Kidney epithelial cell (primary cell): ENCODE data around the gene PKP1. TPM values are rescaled to one million over a fixed set of nuclear protein-coding genes. Genes with fewer than 3 reads are reported as not detected.

Source experiments
- DNase-seq: peaks from one replicate; pipeline ENCODE4 v3.0.0-alpha.2; 2010; ENCODE audit warnings: low read depth
- H3K27me3 ChIP-seq: 2 replicates; pipeline ENCODE4 v1.6.0; 2011; ENCODE audit warnings: low read length; ENCODE audit not compliant: control insufficient read depth, insufficient read depth
- H3K36me3 ChIP-seq: 2 replicates; pipeline ENCODE4 v1.5.1; 2011; ENCODE audit warnings: low read length; ENCODE audit not compliant: control insufficient read depth, insufficient read depth
- H3K4me3 ChIP-seq: 2 replicates; pipeline ENCODE4 v1.5.1; 2011; ENCODE audit warnings: low read depth, mild to moderate bottlenecking, control low read depth, low read length
- total RNA-seq: library from RNA; depleted of rRNA; stranded (reverse); fragments of >200 nt; gene quantifications from 2 replicates; pipeline ENCODE4 v1.2.3, GENCODE V29; 2015
- TF ChIP-seq, protein P1 (sequence below): IDR thresholded peaks from 2 replicates; pipeline ENCODE4 v1.5.1; 2011; ENCODE audit warnings: mild to moderate bottlenecking, moderate library complexity, low read length, control low read depth, inconsistent platforms; ENCODE audit not compliant: insufficient read depth, poor library complexity, severe bottlenecking

PKP1 gene
- total RNA-seq, 1 donor from 2014 or later: 8.7 TPM

DNA sequence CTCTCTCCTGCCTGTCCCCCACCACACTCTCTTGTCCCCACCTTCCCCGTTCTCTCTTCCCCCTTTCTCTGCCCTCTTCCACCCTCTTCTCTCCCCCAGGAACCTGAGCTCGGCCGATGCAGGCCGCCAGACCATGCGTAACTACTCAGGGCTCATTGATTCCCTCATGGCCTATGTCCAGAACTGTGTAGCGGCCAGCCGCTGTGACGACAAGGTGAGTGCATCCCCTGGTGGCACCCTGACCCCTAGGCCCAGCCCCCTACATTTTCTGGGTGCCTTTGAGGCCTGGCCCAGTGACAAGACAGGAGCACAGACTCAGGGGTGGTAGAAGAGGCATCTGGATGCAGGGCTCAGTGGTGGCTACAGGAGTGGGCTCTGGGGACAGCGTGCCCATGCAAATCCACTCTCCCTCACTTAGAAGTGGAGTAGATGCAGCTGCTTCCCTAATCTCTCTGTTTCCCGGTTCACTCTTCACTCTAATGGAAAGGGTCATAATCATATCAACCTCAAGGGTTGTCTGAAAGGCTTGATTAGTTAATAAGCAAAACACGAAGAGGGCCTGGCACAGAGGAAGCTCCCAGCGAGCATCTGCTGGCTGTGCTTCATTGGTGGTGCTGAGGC is 37.0 kb downstream of the PKP1 start:
- Histone ChIP-seq H3K36me3 (no peaks in the 10 kb centered on the region), H3K27me3 (peaks cover 7% of the 10 kb centered on the region), H3K4me3 (no peak overlapping the region)
- no peak for DNase-seq
- TF ChIP-seq, protein P1, sequence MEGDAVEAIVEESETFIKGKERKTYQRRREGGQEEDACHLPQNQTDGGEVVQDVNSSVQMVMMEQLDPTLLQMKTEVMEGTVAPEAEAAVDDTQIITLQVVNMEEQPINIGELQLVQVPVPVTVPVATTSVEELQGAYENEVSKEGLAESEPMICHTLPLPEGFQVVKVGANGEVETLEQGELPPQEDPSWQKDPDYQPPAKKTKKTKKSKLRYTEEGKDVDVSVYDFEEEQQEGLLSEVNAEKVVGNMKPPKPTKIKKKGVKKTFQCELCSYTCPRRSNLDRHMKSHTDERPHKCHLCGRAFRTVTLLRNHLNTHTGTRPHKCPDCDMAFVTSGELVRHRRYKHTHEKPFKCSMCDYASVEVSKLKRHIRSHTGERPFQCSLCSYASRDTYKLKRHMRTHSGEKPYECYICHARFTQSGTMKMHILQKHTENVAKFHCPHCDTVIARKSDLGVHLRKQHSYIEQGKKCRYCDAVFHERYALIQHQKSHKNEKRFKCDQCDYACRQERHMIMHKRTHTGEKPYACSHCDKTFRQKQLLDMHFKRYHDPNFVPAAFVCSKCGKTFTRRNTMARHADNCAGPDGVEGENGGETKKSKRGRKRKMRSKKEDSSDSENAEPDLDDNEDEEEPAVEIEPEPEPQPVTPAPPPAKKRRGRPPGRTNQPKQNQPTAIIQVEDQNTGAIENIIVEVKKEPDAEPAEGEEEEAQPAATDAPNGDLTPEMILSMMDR: no peak

DNA sequence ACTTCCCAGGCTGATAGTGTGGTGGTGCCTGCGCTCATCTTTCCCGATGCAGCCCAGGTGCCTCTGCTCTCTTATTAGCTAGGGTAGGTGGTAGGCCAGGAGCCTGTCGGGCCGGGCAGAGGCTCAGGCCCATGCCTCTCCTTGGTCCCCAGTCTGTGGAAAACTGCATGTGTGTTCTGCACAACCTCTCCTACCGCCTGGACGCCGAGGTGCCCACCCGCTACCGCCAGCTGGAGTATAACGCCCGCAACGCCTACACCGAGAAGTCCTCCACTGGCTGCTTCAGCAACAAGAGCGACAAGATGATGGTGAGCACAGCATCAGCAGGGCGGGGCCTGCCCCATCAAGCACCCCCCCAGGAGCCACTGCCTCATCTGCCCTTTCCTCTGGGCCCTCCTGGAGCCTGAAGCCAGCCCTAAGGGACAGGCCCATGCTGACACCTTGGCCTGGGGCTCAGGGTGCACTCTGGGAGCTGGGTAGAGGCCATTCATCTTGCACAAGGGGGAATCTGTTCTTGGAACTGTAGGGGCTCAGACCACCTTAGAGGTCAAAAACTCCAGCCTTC is 38.6 kb downstream of the PKP1 start:
- no peak overlapping the region for H3K4me3 ChIP-seq
- H3K27me3 ChIP-seq: peaks cover 10% of the 10 kb centered on the region
- TF ChIP-seq, protein P1: no peak
- no peaks in the 10 kb centered on the region for H3K36me3 ChIP-seq
- no peak for DNase-seq

DNA sequence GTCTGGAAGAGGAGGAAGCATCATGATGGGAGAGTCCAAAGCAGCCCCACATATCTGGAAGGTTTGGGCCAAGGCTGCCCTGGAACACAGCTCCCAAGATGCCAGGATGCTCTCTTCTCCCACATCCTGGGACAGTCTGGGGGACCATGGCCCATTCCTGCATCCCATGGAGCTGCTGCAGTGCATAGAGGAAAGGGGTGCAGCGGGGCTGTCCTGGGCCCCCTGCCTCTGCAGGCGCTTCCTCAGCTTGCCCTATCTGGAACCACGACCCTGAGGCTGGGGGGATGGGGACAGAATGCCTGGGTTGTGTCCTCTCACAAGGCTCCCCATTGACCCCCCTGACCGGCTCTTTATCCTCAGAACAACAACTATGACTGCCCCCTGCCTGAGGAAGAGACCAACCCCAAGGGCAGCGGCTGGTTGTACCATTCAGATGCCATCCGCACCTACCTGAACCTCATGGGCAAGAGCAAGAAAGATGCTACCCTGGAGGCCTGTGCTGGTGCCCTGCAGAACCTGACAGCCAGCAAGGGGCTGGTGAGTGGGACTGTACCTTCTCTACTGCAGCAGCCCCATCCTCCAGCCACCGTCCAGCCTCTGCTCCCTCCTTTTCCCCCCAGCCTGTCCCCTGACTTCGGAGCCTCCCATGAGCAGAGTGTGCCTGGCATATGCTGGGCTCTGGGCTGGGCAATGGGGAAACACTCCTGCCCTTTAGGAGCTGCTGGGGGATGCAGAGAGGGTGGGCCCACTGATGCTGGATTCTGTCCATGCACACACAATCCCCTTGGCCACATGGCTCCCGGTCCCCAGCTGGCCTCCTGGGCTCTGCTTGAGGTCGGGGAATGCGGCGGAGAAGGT is 39.6 kb downstream of the PKP1 start:
- Histone ChIP-seq H3K36me3 (no peaks in the 10 kb centered on the region), H3K27me3 (peaks cover 11% of the 10 kb centered on the region), H3K4me3 (no peak overlapping the region)
- TF ChIP-seq, protein P1: no peak
- no peak for DNase-seq

DNA sequence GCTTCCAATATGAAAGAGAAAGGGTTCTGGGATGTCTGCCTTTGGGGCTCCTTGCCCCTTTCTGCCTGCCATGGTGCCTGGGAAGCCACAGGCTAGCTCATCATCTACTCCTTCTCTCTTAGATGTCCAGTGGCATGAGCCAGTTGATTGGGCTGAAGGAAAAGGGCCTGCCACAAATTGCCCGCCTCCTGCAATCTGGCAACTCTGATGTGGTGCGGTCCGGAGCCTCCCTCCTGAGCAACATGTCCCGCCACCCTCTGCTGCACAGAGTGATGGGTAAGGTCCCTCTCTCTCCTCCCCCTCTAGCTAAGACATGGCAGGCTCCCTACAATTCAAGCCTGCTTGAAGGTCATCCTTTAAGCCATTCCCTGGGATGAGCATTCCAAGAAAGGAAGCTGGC is 41.0 kb downstream of the PKP1 start:
- no peak for DNase-seq
- H3K36me3 ChIP-seq: no peaks in the 10 kb centered on the region
- no peak overlapping the region for H3K4me3 ChIP-seq
- peaks cover 11% of the 10 kb centered on the region for H3K27me3 ChIP-seq
- TF ChIP-seq, protein P1: no peak

DNA sequence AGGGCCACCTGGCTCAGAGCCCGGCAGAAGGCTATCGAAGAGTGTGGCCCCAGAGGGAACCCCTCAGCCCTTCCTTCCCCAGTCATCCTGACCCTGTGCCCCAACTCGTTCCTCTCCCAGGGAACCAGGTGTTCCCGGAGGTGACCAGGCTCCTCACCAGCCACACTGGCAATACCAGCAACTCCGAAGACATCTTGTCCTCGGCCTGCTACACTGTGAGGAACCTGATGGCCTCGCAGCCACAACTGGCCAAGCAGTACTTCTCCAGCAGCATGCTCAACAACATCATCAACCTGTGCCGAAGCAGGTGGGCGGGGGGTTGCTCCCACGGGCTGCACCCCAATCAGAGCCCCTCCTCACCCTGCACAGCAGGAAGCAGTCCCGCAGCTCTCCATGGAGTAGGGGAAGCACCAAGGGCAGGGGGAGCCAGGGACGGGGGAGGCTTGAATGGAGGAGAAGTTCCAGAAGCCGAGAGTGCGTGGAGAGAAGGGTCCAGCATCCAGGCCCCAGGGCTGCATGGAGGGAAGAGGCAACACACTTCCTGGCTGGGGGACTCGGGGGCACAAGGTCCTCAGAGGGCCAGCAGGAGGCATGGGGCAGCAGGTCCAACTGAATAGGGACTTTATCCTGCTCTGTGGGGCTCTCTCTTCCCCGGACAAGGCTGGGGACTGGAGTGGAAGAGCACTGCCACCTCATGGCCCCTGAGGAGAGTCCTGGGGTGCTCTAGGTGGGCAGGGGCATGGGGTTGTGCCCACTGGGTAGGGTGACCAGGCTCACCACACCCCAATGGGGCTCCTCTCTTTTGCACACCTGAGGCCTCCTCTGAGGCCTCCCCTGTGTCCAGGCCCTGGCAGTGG is 41.7 kb downstream of the PKP1 start:
- no peak for DNase-seq

More for the DNA sequence above, 41.7 kb downstream of the PKP1 start:
- H3K36me3 ChIP-seq: no peaks in the 10 kb centered on the region
- no peak overlapping the region for H3K4me3 ChIP-seq
- TF ChIP-seq, protein P1: no peak
- peaks cover 7% of the 10 kb centered on the region for H3K27me3 ChIP-seq
